Neural cell (in vitro differentiated cells): ENCODE data around the gene IRF4. TPM values are rescaled to one million over a fixed set of nuclear protein-coding genes. Genes with fewer than 3 reads are reported as not detected.

ENCODE experiments used
- H2AFZ ChIP-seq: fragments of 200-600, 300-800 bp; sonication (generic), shearing (Covaris generic); 2 replicates; pipeline ENCODE4 v1.6.0; 2014; ENCODE audit warnings: low read depth, mild to moderate bottlenecking, antibody characterized with exemption, low read length, moderate library complexity
- H3F3A ChIP-seq: fragments of 200-600 bp; shearing (Covaris generic); 2 replicates; pipeline ENCODE4 v1.6.1; 2016; ENCODE audit warnings: mild to moderate bottlenecking, moderate library complexity, mixed read lengths, antibody characterized with exemption, low read length; ENCODE audit not compliant: insufficient read depth, poor library complexity, severe bottlenecking
- H3K27ac ChIP-seq: fragments of 200-600, 300-800 bp; sonication (generic), shearing (Covaris generic); 2 replicates; pipeline ENCODE4 v1.5.1; 2014; ENCODE audit warnings: mild to moderate bottlenecking, low read length, moderate library complexity
- H3K27me3 ChIP-seq: fragments of 300-800, 200-600 bp; sonication (generic), shearing (Covaris generic); 2 replicates; pipeline ENCODE4 v1.6.0; 2014; ENCODE audit warnings: mild to moderate bottlenecking, low read depth, low read length, moderate library complexity; ENCODE audit not compliant: insufficient read depth
- H3K36me3 ChIP-seq: fragments of 300-800, 200-600 bp; sonication (generic), shearing (Covaris generic); 2 replicates; pipeline ENCODE4 v1.5.1; 2014; ENCODE audit warnings: mild to moderate bottlenecking, antibody characterized with exemption, low read length, moderate library complexity; ENCODE audit not compliant: insufficient read depth
- H3K4me2 ChIP-seq: fragments of 300-800, 200-600 bp; sonication (generic), shearing (Covaris generic); 2 replicates; pipeline ENCODE4 v1.6.0; 2014; ENCODE audit warnings: mild to moderate bottlenecking, low read length
- H3K4me3 ChIP-seq: fragments of 300-800, 200-600 bp; sonication (generic), shearing (Covaris generic); 2 replicates; pipeline ENCODE4 v1.5.1; 2014; ENCODE audit warnings: mild to moderate bottlenecking, low read length, moderate library complexity
- H3K79me2 ChIP-seq: fragments of 200-600 bp; shearing (Covaris generic); replicated peaks from 2 replicates; pipeline ENCODE4 v1.6.0; 2014; ENCODE audit warnings: mild to moderate bottlenecking, low read length, moderate library complexity; ENCODE audit not compliant: insufficient read depth
- H3K9ac ChIP-seq: fragments of 300-800, 200-600 bp; sonication (generic), shearing (Covaris generic); 2 replicates; pipeline ENCODE4 v1.6.1; 2016; ENCODE audit warnings: mild to moderate bottlenecking, low read length, mixed read lengths
- H3K9me2 ChIP-seq: fragments of 200-600 bp; shearing (Covaris generic); 2 replicates; pipeline ENCODE4 v1.6.1; 2016; ENCODE audit warnings: mild to moderate bottlenecking, low read length, mixed read lengths; ENCODE audit not compliant: insufficient read depth
- H3K9me3 ChIP-seq: fragments of 200-600, 300-800 bp; sonication (generic), shearing (Covaris generic); 2 replicates; pipeline ENCODE4 v1.6.1; 2016; ENCODE audit warnings: mild to moderate bottlenecking, mixed run types, low read length, moderate library complexity, mixed read lengths
- H4K20me1 ChIP-seq: fragments of 200-600 bp; shearing (Covaris generic); 2 replicates; pipeline ENCODE4 v1.6.1; 2016; ENCODE audit warnings: mild to moderate bottlenecking, mixed run types; ENCODE audit not compliant: insufficient read depth
- CTCF ChIP-seq: fragments of 450-650 bp; IDR thresholded peaks from 2 replicates; pipeline ENCODE4 v1.5.1; 2014; ENCODE audit warnings: antibody characterized with exemption, mild to moderate bottlenecking, moderate library complexity; ENCODE audit not compliant: poor library complexity, severe bottlenecking
- EP300 ChIP-seq: fragments of 450-650 bp; conservative IDR thresholded peaks from 2 replicates; pipeline ENCODE4 v1.6.1; 2014; ENCODE audit warnings: antibody characterized with exemption, mild to moderate bottlenecking, moderate library complexity; ENCODE audit not compliant: poor library complexity, severe bottlenecking
- EZH2 ChIP-seq: fragments of 200-600, 300-800 bp; shearing (Covaris generic), sonication (generic); IDR thresholded peaks from 2 replicates; pipeline ENCODE4 v1.6.1; 2014; ENCODE audit warnings: antibody characterized with exemption, low read length, borderline replicate concordance, mild to moderate bottlenecking; ENCODE audit not compliant: insufficient read depth, poor library complexity, severe bottlenecking
- MXI1 ChIP-seq: fragments of 450-650 bp; conservative IDR thresholded peaks from 2 replicates; pipeline ENCODE4 v1.6.1; 2014; ENCODE audit warnings: antibody characterized with exemption, mild to moderate bottlenecking; ENCODE audit not compliant: poor library complexity, severe bottlenecking
- POLR2AphosphoS5 ChIP-seq: IDR thresholded peaks from 2 replicates; pipeline ENCODE4 v1.6.1; 2012
- RAD21 ChIP-seq: fragments of 450-650 bp; conservative IDR thresholded peaks from 2 replicates; pipeline ENCODE4 v1.6.1; 2014; ENCODE audit warnings: antibody characterized with exemption, mild to moderate bottlenecking, moderate library complexity
- REST ChIP-seq: IDR thresholded peaks from 2 replicates; pipeline ENCODE4 v1.6.1; 2012; ENCODE audit warnings: borderline replicate concordance
- SMC3 ChIP-seq: fragments of 450-650 bp; conservative IDR thresholded peaks from 2 replicates; pipeline ENCODE4 v1.6.1; 2014; ENCODE audit warnings: antibody characterized with exemption, mild to moderate bottlenecking, moderate library complexity; ENCODE audit not compliant: poor library complexity
- TAF1 ChIP-seq: IDR thresholded peaks from 2 replicates; pipeline ENCODE4 v1.6.1; 2012; ENCODE audit warnings: low read depth
- polyA plus RNA-seq: library from polyadenylated mRNA; depleted of rRNA; stranded (reverse); fragments of >200 nt; gene quantifications from 2 replicates; pipeline ENCODE4 v1.2.3, GENCODE V29; 2014

IRF4 gene
- polyA plus RNA-seq, 1 donor from 2014 or later = 0.05 TPM

DNA sequence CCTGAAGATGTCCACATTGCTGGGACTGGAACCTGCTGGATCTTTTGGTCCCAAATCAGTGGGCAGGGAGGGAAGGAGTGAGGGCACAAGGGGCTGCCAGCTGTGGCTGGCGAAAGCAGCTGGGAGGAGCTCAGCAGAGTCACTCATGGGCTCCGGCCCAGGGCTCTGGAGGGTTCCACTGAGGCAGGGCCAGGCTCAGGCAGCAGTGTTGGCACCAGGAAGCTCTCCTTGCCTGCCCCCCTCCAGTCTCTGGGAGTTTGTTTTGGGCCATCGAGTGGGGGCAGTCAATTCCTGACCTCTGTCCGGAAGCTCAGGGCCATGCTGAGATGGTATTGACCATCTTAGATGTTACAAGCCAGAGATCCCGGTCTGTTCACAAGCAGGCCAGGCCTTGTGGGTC is 39.1 kb upstream of the IRF4 start:
- no peaks in the 10 kb centered on the region for H3K9me3 ChIP-seq
- TF ChIP-seq MXI1 = no peak
- no peak for TF ChIP-seq CTCF
- no peak for TF ChIP-seq RAD21
- no peak for TF ChIP-seq REST
- no peak for TF ChIP-seq TAF1
- TF ChIP-seq EP300 = no peak
- no peak for TF ChIP-seq POLR2AphosphoS5
- no peak for TF ChIP-seq EZH2
- TF ChIP-seq SMC3 = no peak

GRCh38 chr6:352896-353470 is 38.6 kb upstream of the IRF4 start:
- Histone ChIP-seq H3K9me3 (no peaks in the 10 kb centered on the region), H2AFZ (no peak overlapping the region), H3F3A (no peaks in the 10 kb centered on the region), H3K9me2 (no peaks in the 10 kb centered on the region), H4K20me1 (no peaks in the 10 kb centered on the region), H3K27me3 (no peaks in the 10 kb centered on the region), H3K27ac (no peak overlapping the region), H3K4me2 (no peak overlapping the region), H3K9ac (no peak overlapping the region), H3K36me3 (no peaks in the 10 kb centered on the region), H3K79me2 (no peaks in the 10 kb centered on the region), H3K4me3 (no peak overlapping the region)
- no peak for TF ChIP-seq SMC3
- no peak for TF ChIP-seq EZH2
- TF ChIP-seq POLR2AphosphoS5 = no peak
- no peak for TF ChIP-seq TAF1
- TF ChIP-seq CTCF = no peak

More for the DNA sequence above, 39.1 kb upstream of the IRF4 start:
- Histone ChIP-seq H3K36me3 (no peaks in the 10 kb centered on the region), H3K27me3 (no peaks in the 10 kb centered on the region), H3K79me2 (no peaks in the 10 kb centered on the region), H3K27ac (no peak overlapping the region), H2AFZ (no peak overlapping the region), H3K9me2 (no peaks in the 10 kb centered on the region), H3K4me2 (no peak overlapping the region), H3K9ac (no peak overlapping the region), H4K20me1 (no peaks in the 10 kb centered on the region), H3K4me3 (no peak overlapping the region), H3F3A (no peaks in the 10 kb centered on the region)
